Muscle of arm (tissue), 12 donors: ENCODE measurements around the gene MITF. TPM values are rescaled to one million over a fixed set of nuclear protein-coding genes. Genes with fewer than 3 reads are reported as not detected.

Source experiments
- DNase-seq: peaks from one replicate; pipeline ENCODE4 v3.0.0-alpha.2; 2013
- polyA plus RNA-seq, 12 donors: library from polyadenylated mRNA; unstranded; fragments of 120-200 nt; gene quantifications; one replicate each; pipeline ENCODE4 v1.2.1, GENCODE V29; 2013; ENCODE audit not compliant: insufficient read length in 12 of 12

The MITF gene
- polyA plus RNA-seq, 12 donors, result 5.9 to 16.3 (median 7.5) TPM; not detected in 1

- no peak for DNase-seq
These were observed 14.4 kb upstream of the MITF start for GRCh38 chr3:69724722-69725435.

DNA sequence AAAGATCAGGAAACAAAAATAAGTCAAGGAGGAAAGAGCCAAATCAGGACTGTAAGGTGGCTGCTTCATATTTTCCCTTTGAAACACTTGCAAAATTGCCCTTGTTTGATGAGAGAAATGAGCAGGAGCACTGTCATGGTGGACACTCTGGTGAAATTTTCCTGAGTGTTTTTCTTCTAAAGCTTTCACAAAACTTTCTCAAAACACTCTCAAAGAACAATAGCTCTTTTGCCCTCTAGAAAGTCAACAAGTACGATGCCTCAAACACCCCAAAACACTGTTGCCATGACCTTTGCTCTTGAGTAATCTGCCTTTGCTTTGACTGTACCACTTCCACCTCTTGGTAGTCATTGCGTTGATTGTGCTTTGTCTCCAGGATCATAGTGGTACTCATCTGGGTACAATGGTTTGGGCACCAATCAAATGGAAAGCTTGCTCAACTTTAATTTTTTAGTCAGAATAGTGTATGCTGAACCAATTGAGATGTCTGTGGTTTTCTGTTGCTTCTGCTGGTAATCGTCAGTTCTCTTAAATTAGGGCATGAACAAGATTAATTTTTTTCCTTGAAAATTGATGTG is 13.2 kb upstream of the MITF start:
- DNase-seq, result no peak

- no peak for DNase-seq
These were observed 9.9 kb upstream of the MITF start for GRCh38 chr3:69729147-69729919.

- no peak for DNase-seq
These were observed 8.2 kb upstream of the MITF start for GRCh38 chr3:69731080-69731479.

DNA sequence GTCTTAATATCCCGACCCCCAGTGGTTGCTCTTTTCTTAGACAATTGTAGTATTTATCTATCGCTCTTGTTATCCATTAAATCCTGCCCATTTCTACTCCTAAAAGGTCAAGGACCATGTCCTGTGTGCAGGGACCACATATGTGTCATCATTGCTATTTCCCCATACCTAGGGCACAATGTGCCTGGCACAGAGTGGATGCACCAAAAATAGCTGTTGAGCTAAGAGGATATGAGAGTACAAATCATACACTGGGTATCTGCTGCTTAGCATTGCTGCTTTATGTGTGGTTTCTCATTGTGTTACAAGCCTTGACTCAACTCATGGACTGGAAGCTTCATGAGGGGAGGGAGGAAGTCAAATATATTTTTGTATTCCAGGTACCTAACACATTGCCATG is 3.4 kb upstream of the MITF start:
- no peak for DNase-seq

GRCh38 chr3:69737392-69737791 is 1.9 kb upstream of the MITF start:
- DNase-seq, result no peak

DNA sequence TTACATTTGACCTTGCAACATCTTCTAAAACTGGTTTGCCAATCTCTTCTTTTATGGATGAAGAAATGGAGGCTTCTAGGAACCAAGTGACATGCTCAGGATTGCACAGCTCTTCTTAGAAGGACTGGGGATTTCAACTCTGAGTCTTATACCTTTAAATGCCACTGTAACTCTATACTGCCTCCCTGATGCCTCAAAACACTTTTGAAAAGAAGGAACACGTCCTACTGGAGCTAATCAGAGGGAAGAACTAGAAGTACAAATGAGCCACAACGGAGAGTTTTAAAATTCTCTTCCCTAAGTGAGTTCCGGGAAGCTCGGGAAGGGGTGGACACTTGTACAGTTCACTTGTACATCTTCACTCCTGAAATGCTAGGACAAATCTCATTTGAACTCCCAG is 949 bp upstream of the MITF start:
- DNase-seq, result peak; percentile 18

- DNase-seq, result no peak
These were observed 433 bp upstream of the MITF start for GRCh38 chr3:69738859-69739203.

DNA sequence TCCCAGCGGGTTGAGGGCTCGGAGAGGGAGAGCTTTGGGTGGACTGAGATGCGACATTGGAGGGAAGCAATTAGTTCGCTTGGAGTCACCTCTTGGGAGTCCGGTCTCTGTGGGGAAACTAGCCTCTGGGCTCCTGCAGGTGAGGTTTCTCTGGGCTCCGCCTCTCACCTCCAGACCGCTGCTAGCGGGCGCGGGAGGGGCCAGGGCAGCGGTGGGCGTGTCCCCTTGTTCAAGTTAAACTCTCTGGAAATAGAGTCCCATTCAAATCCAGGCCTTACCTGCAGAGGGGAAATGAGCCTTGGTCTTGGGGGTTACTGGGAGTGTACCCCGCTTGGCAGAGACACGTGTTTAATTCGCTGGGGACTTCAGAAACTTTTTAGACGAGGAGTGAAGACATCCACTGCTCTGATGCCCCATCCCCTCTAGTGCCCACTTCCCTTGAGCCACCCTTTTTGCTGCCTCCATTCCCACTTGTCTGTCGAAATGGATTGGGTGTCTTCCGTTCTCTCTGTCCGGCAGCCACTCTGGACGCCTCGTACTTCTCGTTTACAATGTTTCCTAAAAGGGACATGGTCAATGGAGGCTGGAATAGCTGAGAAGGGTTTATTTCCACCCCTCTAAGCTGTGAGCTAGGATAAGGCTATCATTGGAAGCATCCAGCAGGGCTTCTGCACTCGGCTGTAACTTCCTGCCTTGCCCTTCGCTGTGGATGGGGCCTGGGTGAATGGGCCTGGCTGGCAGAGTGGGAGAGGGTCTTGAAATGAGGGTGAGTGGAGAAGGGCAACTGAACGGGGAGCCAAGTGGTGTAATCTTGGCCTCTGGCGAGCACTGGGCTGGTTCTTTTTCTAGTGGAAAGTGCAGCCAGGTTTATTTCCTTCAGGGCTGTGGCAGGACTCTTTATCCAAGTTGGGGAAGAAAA is 1.1 kb downstream of the MITF start:
- peak; percentile 18 for DNase-seq

DNA sequence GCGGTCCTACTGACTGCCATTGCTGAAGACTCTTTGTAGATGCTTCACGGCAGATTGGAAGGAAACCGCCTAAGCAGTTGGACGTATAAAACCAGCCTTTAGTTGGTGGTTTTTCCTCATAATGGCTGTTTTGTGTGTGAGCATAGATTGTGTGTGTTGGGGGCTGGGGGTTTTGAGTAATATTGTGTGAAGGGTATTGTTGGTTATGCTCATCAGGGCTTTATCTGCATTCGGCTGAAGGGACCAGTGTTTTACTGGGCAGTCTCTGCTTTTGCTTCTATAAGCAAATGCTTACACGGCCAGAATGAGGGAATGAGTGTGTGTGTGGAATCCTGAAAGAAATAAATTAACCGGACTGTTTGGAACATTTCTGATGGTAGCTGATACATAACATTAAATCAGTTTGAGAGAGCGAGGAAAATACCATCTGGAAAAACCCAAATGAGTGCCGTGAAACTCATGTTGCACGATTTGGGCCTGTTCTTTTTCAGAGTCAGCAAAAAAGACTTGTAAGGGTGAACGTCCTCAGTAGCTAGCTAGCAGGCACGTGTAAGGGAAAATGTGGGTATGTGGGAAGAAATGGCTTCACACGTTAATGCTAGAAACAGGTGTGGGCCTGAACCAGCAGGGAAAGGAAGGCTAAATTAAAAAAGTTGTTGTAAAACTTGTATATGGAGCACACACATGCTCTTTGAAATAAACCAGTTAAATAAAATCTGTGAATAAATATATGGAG is 1.9 kb downstream of the MITF start:
- DNase-seq, result no peak

GRCh38 chr3:69742391-69742790 is 3.1 kb downstream of the MITF start:
- no peak for DNase-seq

DNA sequence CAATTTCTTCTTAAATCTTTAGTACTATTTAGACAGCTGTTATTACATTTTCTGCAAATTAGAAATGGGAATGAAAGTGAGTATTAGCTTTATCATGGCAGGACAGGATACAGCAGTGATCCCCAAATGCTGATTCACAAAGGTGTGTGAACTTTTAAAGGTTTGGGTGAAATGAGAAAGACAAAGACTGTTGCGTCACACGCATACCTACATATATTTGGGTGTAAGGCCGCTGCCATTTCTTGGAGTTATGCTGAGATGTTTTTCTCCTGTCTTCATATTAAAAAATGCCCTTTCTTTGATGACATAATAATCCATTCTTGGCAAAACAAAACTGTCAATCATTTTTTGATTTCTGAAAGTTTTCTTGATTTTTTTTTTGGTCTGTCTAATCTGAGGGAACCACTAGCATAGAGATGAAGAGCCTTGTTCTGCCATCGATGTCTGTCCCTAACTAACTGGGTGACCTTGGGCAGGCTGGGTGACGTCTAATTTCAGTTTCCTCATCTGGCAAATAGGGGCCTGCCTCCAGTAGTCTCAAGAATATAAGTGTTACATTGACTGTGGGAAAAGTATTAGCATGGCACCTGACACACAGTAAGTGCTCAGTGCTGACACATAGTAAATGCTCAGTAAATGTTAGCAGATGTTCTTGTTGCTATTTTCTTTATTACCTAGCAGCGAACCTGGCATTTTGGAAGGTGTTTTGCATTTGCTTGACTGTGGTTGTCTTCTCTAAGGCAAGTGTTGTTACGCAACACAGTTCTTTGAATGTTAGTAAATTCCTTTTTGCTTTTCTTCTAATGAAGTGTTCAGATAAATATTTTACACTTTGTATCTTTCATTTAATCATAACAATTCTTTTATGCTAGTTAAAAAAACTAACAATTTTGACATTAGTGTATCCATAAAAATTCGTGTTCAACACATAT is 5.0 kb downstream of the MITF start:
- DNase-seq, result no peak

GRCh38 chr3:69745505-69745904 is 6.2 kb downstream of the MITF start:
- DNase-seq, result no peak

- DNase-seq, result peak; percentile 76
These were observed 6.9 kb downstream of the MITF start for GRCh38 chr3:69746119-69746518.

GRCh38 chr3:69747511-69748258 is 8.4 kb downstream of the MITF start:
- no peak for DNase-seq

- no peak for DNase-seq
These were observed 9.2 kb downstream of the MITF start for GRCh38 chr3:69748503-69748902.

DNA sequence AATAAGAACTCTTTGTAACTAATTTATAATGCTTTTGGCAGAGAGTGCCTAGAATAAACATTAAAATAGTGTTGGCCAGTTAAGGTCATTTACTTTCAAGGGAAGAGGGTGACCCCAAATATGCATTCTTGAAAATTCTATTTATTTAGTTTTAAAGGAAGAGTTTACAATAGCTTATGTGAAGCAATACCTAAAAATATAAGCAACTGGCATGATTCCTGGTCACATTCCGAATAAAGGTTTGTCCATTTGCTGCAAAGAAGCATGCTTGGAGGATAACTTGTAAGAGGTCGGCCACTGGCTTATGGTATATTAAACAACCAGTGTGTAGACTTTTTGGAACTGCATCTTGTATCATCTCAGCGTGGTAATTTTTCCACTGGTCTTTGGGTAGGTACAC is 10.2 kb downstream of the MITF start:
- DNase-seq, result no peak

DNA sequence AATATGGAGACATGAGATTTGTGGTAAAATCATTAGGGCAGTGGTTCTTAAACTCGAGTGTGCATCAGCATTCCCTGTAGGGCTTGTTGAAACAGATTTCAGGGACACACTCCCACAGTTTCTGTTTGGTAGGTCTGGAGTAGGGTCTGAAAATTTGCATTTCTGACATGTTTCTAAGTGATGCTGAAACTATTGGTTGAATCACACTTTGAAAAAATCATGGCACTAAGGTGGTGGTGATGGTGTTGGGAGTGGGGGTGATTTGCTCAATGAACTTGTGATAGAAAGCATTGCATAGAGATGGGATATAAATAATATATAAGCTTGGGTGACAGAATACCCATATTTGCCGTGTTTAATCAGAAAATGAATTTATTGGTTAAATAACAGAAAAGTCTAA is 11.3 kb downstream of the MITF start:
- no peak for DNase-seq

GRCh38 chr3:69751074-69751476 is 11.8 kb downstream of the MITF start:
- DNase-seq, result no peak

DNA sequence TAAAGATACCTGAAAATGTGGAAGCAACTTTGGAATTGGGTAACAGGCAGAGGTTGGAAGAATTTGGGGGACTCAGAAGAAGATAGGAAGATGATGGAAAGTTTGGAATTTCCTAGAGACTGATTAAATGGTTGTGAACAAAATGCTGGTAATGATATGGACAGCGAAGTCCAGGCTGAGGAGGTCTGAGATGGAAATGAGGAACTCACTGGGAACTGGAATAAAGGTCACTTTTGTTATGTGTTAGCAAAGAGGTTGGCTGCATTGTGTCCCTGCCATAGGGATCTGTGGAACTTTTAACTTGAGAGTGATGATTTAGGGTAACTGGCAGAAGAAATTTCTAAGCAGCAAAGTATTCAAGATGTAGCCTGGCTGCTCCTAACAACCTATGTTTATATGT is 13.0 kb downstream of the MITF start:
- no peak for DNase-seq
